HG03342 (cell line): Measurements from ENCODE around the gene RPS5.
"Not testable (repeated sequence)": the region's sequence is repeated elsewhere in the genome, so short reads cannot be mapped to it uniquely, and the experiment has no call there.

Experiments
- ATAC-seq: cut with Tn5 transposase; IDR thresholded peaks from one replicate; pipeline ENCODE4 v1.9.1; 2021; ENCODE audit warnings: mild to moderate bottlenecking, moderate library complexity; ENCODE audit not compliant: unreplicated experiment

Gene RPS5

GRCh38 chr19:58401840-58402421 lies 14.9 kb downstream of the RPS5 start:
- ATAC-seq, result no peak

DNA sequence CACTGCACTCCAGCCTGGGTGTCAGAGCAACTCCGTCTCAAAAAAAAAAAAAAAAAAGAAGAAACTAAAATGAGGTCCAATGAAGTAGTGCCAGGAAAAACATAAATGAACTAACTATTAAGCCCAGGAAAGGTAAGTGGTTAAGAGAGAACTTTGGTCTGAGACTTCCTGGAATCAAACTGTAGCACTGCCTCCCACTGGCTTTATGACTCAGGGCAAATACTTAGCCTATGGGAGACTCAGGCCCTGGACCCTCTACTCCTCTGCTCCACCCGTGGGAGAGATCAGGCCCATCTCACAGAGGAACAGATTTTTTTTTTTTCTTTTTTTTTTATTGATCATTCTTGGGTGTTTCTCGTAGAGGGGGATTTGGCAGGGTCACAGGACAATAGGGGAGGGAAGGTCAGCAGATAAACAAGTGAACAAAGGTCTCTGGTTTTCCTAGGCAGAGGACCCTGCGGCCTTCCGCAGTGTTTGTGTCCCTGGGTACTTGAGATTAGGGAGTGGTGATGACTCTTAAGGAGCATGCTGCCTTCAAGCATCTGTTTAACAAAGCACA lies 16.9 kb downstream of the RPS5 start:
- ATAC-seq, result not testable (repeated sequence)

- no peak for ATAC-seq
Measured at GRCh38 chr19:58406818-58407657, 20.0 kb downstream of the RPS5 start.

- peak; percentile 5 for ATAC-seq
Measured at GRCh38 chr19:58407658-58408151, 20.6 kb downstream of the RPS5 start.

- peak; percentile 90 for ATAC-seq
Measured at GRCh38 chr19:58408152-58409009, 21.3 kb downstream of the RPS5 start, which contains the start of gene ZNF584. TSS of gene ZNF584 (plus strand) at chr19:58408649. CDS start at chr19:58409148, 499 bp downstream.

GRCh38 chr19:58409010-58409790 lies 22.1 kb downstream of the RPS5 start:
- ATAC-seq, result no peak

- ATAC-seq, result no peak
Measured at GRCh38 chr19:58416604-58417003, 29.5 kb downstream of the RPS5 start.

- ATAC-seq, result no peak
Measured at GRCh38 chr19:58417071-58417470, 30.0 kb downstream of the RPS5 start.

DNA sequence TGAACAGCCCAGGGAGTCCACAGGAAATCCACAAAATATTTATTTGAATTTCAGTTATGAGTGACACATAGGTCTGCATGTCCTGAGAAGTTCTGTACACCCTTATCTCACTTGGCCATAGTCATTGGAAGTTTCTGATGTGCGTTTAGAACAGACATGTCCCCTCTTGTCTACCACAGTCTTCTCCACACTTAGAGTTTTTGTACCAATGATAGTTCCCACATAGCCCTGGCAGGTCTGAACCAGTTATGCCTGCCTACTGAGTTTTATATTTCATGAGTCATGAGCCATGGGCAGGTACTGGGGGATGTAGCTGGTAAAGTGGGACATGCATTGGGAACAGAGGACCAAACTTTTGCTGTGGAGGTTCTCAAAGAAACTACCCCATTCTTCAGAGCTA lies 41.5 kb downstream of the RPS5 start:
- ATAC-seq, result no peak

DNA sequence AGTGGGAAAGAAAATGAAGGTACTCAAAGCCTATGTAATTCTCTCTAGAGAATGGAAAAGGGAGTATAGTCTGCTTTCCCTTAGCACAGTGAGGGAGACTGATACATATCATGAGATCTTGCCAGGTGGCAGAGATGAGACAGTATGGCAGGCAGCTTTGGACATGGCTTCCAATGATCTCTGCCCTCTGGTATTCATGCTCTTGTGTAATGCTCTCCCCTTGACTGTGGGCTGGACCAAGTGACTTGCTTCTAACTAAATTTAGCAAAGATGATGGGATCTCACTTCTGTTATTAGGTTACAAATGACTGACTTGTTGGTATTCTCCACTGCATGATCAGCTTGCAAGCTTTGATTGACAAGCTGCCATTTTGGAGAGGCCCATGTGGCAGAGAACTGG lies 42.7 kb downstream of the RPS5 start:
- no peak for ATAC-seq

DNA sequence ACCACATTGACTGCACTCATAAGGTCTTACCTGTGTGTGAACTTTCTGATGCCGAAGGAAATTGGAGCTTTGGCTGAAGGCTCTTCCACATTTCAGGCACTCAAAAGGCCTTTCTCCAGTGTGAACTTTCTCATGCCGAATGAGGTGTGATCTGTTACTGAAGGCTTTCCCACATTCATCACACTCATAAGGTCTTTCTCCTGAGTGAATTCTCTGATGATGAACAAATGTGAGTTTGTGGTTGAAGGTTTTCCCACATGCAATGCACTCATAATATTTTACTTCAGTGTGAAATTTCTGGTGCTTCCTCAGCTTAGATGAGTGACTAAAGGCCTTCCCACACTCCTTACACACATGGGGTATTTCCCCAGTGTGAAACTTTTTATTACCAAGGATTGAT lies 47.1 kb downstream of the RPS5 start:
- no peak for ATAC-seq

DNA sequence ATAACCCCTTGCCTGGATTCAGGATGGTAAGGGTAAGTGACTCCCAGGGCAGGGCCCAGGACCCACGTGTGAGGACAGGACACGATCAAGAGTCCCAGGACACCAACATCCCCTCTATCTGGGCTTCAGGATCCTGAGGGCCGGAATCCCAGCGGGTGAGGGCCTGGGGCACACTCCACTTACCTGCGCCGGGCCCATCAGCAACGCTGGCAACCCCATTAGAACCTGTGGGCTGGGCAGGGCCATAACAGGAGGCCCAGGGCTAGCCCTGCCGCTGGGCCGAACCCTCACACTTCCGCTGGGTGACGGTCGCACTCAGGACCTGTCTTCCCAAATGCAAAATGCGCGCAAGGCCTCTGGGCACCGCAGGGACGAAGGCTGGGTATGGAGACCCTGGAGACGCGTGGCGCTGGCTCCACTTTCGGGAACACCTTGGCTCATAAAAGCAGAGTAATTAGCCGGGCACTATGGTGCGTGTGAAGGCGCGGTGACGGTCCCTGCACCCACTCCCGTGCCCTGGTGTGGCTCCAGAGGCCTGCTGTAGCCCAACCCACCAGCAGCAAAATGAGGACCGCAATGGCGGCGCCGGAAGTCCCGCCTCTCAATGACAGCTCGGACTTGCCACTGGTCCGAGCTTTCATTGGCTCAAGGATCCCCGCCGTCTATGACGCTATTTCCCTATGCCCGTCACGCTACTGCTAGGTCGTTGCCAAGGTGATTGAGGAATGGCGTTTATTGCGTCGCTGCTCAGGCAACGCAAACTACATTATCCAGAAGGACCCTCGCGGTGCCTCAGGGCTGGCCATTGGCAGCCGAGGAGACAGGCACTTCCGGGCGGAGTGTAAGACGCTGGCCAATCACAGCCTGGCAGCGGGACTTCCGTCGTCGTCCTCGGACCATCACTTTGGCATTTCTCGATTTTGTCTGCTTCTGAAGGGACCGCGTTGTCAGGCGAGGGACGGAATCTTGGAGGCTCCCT lies 52.8 kb downstream of the RPS5 start, which contains the start of gene ZNF132:
ZNF132 (minus strand) TSS at position 578 of the 979 bp plus-strand sequence; CDS start at position 246, 332 bp downstream.
- peak; percentile 96 for ATAC-seq

DNA sequence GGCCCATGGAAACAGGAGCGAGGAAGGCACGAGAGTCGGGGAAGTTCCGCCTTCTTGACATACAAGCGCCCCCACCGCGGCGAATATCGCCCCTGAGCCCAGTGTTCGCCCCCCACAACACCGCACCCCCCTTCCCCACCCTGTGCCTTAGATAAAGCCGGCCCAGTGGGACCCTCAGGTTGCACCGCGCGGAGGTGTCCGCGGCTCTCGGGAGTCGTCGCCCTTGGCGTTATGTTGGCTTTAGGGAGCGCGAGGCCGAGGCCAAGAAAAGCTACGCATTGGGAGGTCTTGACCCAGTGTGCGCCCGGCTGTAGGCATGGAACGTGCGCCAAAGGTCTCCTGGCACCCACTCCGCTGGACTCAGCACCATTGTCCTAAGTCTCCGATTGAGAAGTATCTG lies 53.5 kb downstream of the RPS5 start:
- no peak for ATAC-seq

- not testable (repeated sequence) for ATAC-seq
Measured at GRCh38 chr19:58442986-58443385, 55.9 kb downstream of the RPS5 start.
